GM18520 (cell line): ENCODE data around the gene TSNAX.
"Not testable (repeated sequence)": the region's sequence is repeated elsewhere in the genome, so short reads cannot be mapped to it uniquely, and the experiment has no call there.

Experiments used
- ATAC-seq: cut with Tn5 transposase; IDR thresholded peaks from one replicate; pipeline ENCODE4 v1.9.1; 2021; ENCODE audit not compliant: unreplicated experiment

Gene TSNAX, protein sequence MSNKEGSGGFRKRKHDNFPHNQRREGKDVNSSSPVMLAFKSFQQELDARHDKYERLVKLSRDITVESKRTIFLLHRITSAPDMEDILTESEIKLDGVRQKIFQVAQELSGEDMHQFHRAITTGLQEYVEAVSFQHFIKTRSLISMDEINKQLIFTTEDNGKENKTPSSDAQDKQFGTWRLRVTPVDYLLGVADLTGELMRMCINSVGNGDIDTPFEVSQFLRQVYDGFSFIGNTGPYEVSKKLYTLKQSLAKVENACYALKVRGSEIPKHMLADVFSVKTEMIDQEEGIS

DNA sequence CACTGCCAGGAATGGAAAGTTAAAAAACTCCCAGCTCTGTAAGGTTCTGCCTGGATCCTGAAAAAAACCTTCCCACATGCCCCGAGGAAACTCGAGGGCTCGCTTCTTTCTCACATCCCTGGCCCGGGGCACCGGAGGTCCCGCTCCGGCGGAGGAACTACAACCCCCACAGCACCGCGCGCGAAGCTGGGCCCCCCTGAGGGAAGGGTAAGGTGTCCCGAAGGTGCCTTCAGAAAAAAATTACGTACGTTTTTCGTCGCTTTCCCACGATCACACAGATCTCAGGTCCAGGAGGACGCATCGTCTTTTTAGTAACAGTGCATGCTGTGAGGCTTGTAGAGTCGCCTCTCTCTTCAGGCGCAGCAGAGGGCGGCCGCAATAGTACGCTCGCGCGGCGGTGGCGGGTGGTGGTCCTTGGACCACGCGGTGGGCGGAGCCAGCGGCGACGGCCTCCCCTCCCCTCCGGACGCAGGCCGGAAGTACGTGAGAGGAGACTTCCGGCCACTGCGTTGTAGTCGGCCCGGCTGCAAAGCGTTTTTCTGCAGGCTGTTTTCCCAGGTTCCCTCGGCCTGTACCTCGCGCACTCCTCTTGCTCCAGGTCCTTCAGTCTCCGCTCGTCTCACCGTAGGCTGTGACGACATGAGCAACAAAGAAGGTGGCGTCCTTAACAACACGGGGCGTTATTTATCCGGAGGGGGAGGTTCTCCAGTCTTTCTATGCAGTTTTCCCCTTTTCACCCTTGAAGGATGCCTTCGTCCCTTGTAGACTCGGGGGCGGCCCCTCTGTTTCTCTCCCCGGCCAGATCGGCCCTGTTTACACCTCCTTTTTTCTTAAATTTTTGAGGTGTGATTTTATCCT lies at the start of gene TSNAX:
Gene TSNAX, plus strand, starts transcription at position 498 of the 858 bp plus-strand sequence. Its CDS starts 142 bp downstream, at position 640.
- peak; percentile 89 for ATAC-seq

DNA sequence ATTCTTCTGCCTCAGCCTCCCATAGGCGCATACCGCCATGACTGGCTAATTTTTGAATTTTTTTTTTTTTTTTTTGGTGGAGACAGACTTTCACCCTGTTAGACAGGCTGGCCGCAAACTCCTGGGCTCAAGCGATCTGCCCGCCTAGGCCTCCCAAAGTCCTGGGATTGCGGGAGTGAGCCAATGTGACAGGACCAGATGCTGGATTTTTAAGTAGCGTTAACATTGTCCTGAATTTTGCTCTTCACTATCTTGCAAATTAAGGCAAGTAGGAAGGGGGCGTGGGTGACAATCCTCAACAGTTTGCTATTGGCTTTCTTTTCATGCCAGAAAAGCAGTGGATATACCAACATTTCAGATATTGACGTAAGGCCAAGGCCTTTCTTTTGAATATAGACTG lies 49.7 kb upstream of the TSNAX start:
- ATAC-seq: no peak

DNA sequence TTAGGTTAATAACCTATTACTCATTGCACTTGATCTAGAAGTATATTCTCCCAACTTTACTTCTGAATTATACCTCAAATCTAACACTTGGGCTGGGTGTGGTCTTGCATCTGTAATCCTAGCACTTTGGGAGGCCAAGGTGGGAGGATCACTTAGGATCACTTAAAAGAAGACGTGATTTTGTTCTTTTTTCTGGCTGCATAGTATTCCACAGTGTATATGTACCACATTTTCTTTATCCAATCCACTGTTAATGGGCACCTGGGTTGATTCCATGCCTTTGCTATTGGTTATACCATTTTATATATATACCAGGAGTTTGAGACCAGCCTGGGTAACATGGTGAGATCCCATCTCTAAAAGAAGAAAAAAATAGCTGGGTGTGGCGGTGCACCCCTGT lies 48.5 kb upstream of the TSNAX start:
- no peak for ATAC-seq

DNA sequence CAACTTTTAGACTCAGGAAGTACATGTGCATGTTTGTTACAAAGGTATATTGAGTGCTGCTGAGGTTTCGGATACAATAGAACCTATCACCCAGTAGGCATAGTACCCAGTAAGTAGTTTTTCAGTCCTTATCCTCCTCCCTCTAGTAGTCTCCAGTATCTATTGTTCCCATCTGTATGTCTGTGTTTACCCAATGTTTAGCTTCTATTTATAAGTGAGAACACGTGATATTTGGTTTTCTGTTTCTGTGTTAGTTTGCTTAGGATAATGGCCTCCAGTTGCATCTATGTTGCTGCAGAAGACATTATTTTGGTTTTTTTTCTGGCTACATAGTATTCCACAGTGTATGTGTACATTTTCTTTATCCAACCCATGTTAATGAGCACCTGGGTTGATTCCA lies 47.2 kb upstream of the TSNAX start:
- no peak for ATAC-seq

DNA sequence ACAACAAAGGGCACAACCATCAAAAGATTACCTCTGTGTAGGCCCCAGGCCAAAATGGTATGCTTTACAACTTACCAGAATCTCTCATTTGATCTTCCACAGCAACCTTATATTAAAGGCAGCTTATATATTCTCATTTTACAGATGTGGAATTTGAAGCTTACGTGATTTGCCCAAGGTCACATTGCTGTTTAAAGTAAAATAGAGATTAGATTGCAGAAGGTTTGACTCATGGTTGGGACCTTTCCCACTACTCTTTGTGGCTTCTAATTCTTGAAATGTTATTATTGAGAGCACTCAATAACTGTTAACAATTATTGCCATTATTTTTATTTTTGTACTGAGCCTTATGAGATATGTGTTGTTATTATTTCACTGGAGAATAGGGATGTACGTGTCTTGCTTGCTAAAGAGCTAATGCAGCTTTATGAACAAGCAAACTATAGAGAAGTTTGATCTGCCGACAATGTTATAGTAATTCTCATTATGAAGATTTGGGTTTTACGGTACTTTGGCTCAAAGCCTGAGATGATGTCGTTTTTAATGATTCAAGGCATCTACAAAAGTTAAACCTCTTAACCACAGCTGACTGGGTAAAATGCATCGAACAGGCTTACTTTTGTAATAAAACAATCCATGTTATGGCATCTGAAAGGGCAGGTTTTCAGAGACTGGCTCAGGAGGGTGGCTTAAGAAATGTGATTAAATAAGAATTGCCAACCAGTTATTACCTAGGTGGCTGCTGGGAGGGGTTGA lies 43.3 kb upstream of the TSNAX start:
- no peak for ATAC-seq

DNA sequence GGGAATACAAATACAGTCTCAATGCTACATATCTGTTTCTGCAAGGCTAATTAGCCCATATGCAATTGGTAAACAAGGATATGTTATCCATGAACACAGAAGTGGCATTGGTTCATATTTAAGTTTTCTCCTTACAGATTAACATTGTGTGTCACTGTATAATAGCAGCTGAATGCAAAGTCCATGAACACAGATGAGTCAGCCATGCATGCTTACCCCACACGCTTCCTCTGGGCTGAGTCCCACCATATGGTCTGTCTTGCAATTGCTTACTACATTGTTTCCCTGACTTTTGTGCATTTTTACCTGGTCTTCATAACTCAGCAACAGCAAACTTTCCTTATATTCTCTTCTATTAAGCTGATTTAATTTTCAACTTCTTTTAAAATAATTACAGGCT lies 41.5 kb upstream of the TSNAX start:
- ATAC-seq: no peak

DNA sequence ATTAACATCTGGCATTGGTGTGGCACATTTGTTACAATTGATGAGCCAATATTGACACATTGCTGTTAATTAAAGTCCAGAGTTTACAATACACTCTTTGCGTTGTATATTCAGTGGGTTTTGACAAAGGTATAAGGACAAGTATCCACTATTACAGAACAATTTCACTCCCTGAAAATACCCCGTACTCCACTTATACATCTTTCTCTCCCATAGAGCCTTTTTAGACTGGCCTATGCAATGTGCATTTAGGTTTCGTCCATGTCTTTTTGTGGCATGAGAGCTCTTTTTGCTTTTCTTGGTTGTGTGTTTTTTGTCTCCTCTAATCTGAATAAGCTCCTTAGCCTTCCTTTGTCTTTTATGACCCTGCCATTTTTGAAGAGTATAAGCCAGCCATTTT lies 40.6 kb upstream of the TSNAX start:
- no peak for ATAC-seq

DNA sequence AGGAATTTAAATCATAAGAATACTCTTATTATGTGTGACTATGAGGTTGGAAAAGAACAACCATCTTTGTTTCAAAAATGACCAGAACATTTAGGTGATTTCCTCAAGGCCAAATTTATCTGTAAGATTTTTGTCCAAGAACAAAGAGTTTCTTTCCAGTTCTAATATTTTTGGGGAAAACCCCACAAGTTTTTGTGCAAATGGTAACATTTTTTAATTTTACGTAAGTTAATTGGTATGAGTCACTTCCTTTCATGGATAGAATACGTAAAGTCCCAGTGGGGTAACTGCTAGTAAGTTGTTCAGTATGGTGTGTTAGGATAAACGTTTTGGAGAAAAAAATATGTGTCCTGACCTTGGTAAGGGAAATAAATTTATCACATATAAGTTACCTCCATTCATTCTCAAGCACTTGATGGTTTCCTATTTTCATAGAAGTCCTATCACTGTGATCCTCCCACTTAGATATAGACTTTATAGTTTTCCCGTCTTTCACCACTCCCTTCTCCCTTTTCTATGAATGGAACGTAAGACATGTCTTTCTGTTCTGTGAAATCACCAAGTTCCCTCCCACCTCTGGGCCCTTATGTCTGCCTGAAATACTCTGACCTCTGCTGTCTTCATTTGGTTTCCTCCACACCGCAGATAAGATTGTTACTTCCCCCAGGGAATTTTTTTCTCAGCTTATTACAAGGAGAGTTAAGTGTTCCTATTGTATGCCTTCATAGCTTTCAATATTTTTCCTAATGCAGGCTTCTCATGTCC lies 34.9 kb upstream of the TSNAX start:
- no peak for ATAC-seq

DNA sequence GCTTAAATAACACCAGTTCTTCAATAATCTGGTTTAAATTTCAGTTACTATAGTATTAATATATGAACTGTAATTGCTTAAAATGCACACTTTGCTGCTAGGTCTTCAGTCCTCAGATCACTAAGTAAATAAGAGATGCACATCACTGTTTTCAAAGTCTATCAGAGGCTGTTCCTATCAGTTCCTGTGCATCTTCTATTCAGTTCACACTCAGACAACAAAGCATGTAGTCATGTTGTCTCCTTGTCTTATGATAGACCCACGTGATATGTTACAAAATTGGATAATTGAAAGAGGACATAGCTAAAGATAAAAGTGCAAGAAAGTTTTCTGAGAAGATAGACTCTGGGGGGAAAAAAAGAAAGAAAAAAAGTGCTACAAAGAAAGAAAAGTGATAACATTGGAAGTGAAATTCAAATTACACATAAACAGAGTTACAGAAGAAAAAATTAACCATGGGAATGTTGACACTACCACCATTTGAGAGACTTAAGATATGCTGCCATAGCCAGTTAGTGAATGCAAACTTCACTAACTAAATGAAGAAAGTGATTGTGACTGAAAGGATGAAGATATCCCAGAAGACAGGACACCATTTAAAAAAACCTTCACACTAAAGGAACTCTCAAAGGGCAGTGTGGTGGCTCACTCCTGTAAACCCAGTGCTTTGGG lies 33.9 kb upstream of the TSNAX start:
- ATAC-seq: no peak

DNA sequence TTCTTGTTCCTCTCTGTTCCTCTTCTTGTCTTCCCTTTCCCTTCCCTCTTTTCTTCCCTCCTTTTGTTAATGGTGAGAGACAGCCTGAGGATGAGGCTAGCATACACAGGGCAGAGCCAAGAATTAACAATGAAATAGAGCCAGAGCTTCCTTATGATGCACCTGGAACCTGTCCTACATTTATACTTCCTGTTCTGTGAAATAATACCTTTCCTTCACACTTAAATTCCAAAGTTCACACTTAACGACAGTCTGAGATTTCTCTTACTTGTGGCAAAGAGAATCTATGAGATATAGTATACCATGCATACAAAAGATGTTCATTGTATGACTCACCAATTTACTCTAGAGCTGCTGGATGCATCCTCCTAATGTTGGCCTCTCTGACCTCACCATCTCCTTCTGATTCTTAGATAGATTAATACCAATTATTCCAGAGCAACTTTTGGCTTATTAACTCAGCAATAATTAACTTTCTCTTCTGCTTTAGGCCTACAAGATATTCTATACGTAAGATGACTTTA lies 30.8 kb upstream of the TSNAX start:
- no peak for ATAC-seq

DNA sequence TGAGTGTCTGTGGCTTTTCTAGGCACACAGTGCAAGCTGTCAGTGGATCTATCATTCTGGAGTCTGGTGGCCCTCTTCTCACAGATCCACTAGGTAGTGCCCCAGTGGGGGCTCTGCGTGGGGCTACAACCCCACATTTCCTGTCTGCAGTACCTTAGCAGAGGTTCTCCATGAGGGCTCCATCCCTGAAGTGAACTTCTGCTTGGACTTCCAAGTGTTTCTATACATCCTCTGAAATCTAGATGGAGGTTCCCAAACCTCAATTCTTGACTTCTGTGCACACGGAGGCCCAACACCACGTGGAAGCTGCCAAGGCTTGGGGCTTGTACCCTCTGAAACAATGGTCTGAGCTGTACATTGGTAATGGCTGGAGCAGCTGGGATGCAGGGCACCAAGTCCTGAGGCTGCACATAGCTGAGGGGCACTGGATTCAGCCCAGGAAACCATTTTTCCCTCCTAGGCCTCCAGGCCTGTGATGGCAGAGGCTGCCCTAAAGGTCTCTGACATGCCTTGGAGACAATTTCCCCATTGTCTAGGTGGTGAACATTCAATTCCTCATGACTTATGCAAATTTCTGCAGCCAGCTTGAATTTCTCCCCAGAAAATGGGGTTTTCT lies 29.2 kb upstream of the TSNAX start:
- no peak for ATAC-seq

DNA sequence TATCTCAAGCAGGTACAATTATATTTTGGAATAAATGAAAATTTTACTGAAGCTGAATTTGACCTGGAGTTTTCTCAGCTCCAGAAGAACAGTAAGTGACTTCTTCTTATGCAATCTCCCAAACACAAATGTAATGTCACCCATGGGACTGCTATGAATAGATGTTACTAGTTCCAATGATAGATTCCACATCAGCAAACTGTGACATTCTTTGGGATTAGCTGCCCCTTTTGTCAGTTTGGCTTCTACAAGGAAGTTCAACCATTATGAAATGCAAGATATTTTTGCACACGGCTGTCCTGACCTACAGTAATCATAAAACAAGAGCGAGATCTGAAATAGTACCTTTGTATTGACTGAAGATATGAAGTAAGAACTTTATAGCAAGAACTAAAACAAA lies 27.8 kb upstream of the TSNAX start:
- no peak for ATAC-seq

DNA sequence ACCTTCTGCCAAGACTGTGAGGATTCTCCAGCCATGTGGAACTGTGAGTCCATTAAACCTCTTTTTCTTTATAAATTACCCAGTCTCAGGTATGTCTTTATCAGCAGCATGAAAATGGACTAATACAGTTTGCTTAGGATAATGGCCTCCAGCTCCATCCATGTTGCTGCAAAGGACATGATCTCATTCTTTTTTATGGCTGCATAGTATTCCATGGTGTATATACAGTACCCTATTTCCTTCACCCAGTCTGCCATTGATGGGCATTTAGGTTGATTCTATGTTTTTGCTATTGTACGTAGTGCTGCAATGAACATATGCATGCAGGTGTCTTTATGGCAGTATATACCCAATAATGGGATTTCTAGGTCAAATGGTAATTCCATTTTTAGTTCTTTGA lies 25.3 kb upstream of the TSNAX start:
- ATAC-seq: not testable (repeated sequence)

DNA sequence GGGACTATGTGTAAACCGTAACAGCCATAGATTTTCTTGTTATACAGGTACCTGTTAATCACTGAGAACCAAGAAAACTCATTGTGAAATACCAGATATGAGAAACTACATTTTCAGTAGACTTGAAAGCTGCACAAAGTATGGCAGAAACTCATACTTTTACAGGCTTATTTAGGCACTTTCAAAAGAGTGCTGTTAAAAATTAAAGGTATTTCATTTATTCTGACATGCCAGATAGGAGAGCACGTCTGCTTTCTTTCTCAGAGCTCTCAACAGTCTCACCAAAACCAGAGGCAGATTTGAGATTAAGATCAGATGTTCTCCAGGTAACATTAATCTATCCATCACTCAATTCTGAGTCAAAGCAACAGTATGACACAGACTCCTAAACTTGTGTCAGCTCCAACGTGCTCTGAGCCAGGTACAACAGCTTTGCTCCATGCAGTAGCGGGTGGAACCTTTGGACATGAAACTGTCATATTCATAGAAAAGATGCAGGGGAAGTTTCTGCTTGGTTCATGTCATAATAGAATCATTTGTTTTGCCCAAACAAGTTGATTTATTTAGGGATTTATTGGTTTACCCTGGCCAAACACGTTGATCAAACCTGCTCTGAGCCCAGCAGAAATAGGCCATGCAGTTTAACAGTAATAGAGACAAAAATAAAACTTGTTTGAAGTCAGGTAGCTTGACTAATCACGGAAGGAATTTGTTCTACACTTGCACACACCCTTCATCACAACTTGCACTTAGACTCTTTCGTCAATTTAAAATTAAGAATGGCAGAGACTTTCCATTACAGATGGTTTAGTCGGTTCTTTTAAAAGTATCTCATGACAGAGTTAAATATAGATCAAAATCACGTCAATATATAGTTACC lies 20.8 kb upstream of the TSNAX start:
- no peak for ATAC-seq

DNA sequence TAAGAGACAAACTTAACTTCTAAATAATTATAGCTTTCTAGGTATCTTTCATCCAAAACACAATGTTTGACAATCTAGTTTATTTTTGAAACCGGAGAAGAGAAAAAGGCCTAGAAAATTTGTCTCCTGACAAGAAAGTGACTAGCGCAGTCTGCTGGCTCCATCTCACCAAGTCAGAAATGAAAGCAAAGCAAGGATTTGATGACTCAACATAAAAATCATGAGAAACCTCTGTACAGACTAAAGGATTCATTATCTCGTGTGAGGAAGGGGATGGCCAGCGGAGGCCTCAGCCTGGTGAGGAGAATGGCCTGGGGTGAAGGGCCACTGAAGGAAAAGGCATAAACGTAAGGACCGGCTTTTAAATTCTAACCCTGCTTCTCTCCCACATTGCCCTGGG lies 20.0 kb upstream of the TSNAX start:
- no peak for ATAC-seq

DNA sequence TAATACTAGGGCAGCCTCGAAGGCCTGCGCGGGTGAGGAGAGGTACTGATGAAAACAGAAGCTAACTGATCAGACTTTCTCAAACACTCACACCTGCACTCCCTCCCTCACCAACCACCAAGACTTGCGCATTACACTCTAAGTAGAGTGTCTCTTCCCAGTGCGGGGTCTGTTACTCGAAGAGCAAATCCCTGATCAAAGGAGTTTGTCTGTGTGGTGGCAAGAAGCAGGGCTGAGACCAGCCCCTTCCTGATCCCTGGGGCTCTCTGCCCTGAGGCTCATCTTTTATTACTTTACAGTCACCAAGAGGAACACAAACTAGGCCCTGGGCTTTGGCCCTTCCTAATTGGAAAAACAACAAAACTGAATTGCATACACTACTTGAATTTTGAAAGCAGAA lies 19.5 kb upstream of the TSNAX start:
- ATAC-seq: no peak

DNA sequence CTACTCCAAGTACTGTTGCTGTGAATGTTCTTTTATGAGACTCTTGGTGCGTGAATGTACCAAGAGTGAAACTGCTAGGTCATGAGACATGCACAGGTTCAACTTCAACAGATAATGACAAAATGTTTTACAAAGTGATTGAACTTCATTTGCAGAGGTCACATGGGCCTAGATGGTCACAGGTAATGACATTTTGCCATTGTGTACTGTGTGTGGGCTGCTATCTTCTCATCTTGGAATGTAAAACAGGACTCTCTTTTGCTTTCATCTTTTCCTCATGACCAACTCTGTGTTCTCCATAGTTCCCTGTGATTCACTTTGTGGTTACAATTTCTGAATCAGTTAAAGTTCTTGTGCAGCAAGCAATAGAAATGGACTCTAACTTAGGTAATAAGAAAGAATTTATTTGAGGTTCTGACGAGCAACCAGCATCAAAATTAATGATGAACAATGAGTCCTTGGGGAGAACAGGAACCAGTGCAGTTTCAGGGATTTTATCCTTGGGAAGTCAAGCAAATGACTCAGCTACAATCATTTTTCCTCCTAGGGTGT lies 16.2 kb upstream of the TSNAX start:
- ATAC-seq: no peak

DNA sequence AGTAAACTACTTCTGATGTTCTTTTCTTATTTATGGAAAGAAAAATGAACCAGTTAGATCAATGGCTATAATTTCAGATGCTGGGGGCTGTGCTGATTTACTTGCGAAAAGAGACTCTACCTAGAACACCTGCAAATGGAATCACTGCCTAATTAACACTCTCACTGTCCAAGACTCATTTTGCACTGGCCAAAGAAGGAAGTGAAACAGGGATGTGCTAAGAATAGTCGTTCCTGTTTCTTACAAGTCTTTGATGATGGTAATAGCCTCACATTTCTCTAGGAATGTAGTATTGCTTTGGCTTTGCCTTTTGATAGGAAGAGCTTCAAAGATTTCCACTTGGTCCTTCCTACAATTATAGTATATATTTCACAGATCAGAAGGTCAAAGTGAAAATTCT lies 12.7 kb upstream of the TSNAX start:
- no peak for ATAC-seq

DNA sequence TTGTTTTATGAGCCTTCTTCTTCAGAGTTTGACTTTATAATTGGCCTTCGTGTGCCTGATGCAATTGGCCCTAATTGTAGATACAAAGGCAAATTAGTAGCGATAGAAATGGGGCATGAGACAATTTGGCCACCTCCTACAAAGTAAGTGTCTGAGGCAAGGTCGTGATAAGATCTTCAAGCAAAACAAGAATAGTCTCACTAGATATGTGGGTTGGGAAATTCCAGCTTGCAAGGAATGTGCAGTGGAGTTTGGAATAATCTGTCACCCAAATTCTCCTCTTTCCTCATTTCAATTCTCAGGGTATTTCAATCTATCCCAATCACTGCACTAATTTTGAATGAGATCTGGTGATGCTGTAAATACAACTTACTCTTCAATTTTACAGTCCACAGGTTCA lies 11.4 kb upstream of the TSNAX start:
- ATAC-seq: no peak
